ENCODE measurements around the gene BBS9. TPM values are rescaled to one million over a fixed set of nuclear protein-coding genes. Genes with fewer than 3 reads are reported as not detected.

The BBS9 gene
- total and polyA plus RNA-seq, 11 donors: 7.4 to 29.3 (median 11.3) TPM

DNA sequence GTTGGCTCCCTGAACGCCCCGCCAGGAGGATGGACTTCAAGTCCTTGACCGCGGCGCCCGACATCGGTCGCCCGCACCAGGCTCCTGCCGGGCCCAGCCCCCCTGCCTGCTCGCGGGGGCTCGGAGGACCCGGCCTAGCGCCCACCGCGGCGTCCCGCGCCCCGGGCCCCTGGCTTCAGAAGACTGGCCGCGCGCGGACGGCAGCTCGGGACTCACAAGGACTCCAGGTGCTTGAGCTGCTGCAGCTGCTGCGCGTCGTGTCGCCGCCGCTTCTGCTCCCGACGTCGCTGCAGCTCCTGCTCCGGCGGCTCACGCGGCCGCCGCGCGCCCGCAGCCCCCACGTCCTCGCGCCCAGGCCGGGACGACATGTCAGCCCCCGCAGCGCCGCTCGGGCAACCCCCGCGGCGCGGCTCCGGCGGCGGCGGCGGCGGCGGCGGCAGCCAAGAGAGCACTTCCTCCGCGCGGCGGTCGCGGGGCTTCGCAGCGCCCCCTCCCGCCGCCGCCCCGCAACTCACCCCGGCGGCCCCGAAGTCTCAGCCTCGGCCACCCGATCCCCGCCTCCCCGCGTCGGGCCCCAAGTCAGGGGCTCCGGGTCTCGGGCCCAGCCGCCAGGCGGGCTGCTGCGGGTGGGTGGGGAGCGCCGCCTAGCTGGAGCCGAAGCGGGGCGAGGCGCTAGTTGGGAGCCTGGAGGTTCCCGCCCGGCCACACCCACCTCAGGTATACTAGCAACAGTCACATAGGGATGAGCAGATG is 20.2 kb upstream of the BBS9 start, which contains the start of gene RP9:
Gene RP9 (minus strand): TSS at position 400 of the 753 bp plus-strand sequence. CDS start 32 bp downstream, at position 368.
- intact Hi-C loops (cut with DNase I): loop anchor here in 7 of 10 donors (2.0 to 10.0 kb wide), 10 partner anchors 47 to 344 kb away; partner anchors contain the start of genes NT5C3A (in 3 of the 7), FKBP9 (in 1 of the 7) and KBTBD2 (in 1 of the 7)
- peak; percentile 28 to 93 (median 80) for ATAC-seq

DNA sequence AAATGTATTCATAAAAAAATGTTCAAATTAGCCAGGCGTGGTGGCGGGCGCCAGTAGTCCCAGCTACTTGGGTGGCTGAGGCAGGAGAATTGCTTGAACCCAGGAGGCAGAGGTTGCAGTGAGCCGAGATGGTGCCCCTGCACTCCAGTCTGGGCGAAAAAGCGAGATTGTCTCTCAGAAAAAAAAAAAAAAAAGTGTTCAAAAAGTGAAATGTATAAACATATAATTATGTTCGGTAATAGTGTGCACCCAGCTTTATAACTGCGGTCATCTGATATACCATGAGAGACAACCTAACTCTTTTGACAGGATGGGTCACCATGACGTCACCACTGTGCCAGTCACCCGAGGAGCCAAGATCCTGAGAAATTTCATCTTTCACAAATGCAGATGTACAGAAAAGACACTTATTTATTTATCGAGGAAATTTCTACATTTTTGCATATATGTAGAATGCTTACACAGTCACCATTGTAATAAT is 19.6 kb upstream of the BBS9 start:
- 23 to 29% (median 27%) methylated on average over 11 of the region's 11 CpGs for WGBS, 4 donors
- TF ChIP-seq, protein P1, sequence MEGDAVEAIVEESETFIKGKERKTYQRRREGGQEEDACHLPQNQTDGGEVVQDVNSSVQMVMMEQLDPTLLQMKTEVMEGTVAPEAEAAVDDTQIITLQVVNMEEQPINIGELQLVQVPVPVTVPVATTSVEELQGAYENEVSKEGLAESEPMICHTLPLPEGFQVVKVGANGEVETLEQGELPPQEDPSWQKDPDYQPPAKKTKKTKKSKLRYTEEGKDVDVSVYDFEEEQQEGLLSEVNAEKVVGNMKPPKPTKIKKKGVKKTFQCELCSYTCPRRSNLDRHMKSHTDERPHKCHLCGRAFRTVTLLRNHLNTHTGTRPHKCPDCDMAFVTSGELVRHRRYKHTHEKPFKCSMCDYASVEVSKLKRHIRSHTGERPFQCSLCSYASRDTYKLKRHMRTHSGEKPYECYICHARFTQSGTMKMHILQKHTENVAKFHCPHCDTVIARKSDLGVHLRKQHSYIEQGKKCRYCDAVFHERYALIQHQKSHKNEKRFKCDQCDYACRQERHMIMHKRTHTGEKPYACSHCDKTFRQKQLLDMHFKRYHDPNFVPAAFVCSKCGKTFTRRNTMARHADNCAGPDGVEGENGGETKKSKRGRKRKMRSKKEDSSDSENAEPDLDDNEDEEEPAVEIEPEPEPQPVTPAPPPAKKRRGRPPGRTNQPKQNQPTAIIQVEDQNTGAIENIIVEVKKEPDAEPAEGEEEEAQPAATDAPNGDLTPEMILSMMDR (IDR thresholded peaks at IDR 0.05): no peak
- no peak for TF ChIP-seq POLR2A (IDR thresholded peaks at IDR 0.05)
- no peak for ATAC-seq

More for the DNA sequence above, 20.2 kb upstream of the BBS9 start, which contains the start of gene RP9:
- WGBS, 4 donors: 0 to 1% (median 1%) methylated on average over 11 to 100 of the region's 100 CpGs
- Histone ChIP-seq H3K9me3 (no peaks in the 10 kb centered on the region), H3K27ac (peak within 1 kb of the TSS; percentile 16 to 91 (median 85)), H3K4me3 (peak within 1 kb of the TSS; percentile 70 to 97 (median 94)), H3K36me3 (no peaks in the 10 kb centered on the region), H3K4me1 (peaks cover 16 to 47% (median 33%) of the 10 kb centered on the region in 12 donors), H3K27me3 (no peaks in the 10 kb centered on the region)
- TF ChIP-seq, protein P1 (IDR thresholded peaks at IDR 0.05): peak; percentile 21 to 87 (median 62)
- peak in 1 of 2 donors; percentile 6 for TF ChIP-seq POLR2A (IDR thresholded peaks at IDR 0.05)
- peak; percentile 60 to 88 (median 74) for DNase-seq

DNA sequence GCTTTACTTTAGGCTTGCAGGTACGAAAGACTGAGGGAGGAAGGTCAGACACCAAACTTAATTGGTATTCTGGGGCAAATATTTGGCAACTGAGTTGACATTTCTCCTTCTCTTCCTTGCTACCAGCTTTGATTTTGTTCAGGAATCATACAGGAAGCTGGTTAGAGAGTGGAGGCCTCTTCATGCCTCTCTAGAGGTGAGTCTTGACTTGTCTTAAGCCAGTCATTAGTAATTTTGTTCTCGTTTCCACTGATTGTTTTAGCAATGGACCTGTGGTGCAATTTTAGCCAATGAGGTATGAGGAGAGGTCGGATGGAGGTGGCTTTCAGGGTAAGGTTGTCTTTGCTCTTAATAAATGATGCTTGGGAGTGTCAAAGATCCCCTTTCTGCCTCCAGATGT is 17.8 kb upstream of the BBS9 start:
- no peaks in the 10 kb centered on the region for H3K27me3 ChIP-seq
- no peak for TF ChIP-seq POLR2A (IDR thresholded peaks at IDR 0.05)
- TF ChIP-seq, protein P1 (IDR thresholded peaks at IDR 0.05): no peak
- peaks cover 14 to 29% (median 20%) of the 10 kb centered on the region in 12 donors for H3K4me1 ChIP-seq
- intact Hi-C loops (cut with DNase I): no loop called here
- ATAC-seq: no peak
- DNase-seq: no peak
- no peaks in the 10 kb centered on the region for H3K9me3 ChIP-seq
- H3K36me3 ChIP-seq: no peaks in the 10 kb centered on the region
- no peak overlapping the region for H3K27ac ChIP-seq
- WGBS, 4 donors: 69 to 81% (median 72%) methylated on average over 3 of the region's 3 CpGs
- H3K4me3 ChIP-seq: no peak overlapping the region

More for the DNA sequence above, 19.6 kb upstream of the BBS9 start:
- Histone ChIP-seq H3K4me1 (peaks cover 16 to 44% (median 33%) of the 10 kb centered on the region in 12 donors), H3K27me3 (no peaks in the 10 kb centered on the region), H3K4me3 (peak overlapping the region; percentile 70 to 97 (median 94)), H3K36me3 (no peaks in the 10 kb centered on the region), H3K9me3 (no peaks in the 10 kb centered on the region), H3K27ac (peak overlapping the region in 2 of 12 donors; percentile 56 to 91)
- intact Hi-C loops (cut with DNase I): loop anchor here in 7 of 10 donors (2.0 to 10.0 kb wide), 10 partner anchors 47 to 345 kb away; partner anchors contain the start of genes NT5C3A (in 3 of the 7), FKBP9 (in 1 of the 7) and KBTBD2 (in 1 of the 7)
- no peak for DNase-seq

DNA sequence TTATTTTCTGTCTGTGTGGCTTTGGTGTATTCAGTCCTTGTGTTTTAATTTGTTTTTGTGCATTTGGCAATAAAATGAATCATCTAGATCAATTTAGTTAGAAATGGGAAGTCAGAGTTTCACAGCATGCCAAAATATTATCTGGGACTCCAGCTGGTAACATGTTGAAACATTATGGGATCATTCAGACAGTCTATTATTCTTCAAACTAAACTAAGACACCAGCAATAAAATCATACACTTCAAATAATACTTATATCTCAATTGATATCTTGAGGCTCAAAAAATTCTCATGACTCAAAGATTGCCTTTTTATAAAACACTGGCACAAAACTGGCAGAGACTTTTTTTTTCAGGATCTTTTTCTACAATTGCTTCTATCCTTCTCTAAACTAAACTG is 14.4 kb upstream of the BBS9 start:
- TF ChIP-seq POLR2A (IDR thresholded peaks at IDR 0.05): no peak
- TF ChIP-seq, protein P1 (IDR thresholded peaks at IDR 0.05): no peak
- DNase-seq: no peak
- no peaks in the 10 kb centered on the region for H3K27me3 ChIP-seq
- H3K4me3 ChIP-seq: no peak overlapping the region
- H3K9me3 ChIP-seq: peaks cover 0 to 17% (median 7%) of the 10 kb centered on the region in 12 donors
- H3K27ac ChIP-seq: no peak overlapping the region
- no peak for ATAC-seq
- no peaks in the 10 kb centered on the region for H3K36me3 ChIP-seq
- intact Hi-C loops (cut with DNase I): no loop called here
- H3K4me1 ChIP-seq: peaks cover 0 to 3% (median 0%) of the 10 kb centered on the region in 12 donors

Data from heart left ventricle (tissue), 16 donors.